ENCODE measurements around the gene GRID1. TPM values are rescaled to one million over a fixed set of nuclear protein-coding genes. Genes with fewer than 3 reads are reported as not detected.

The GRID1 gene
- total RNA-seq, 1 donor from 2014 or later, result 0.60 TPM

- H3K9me3 Mint-ChIP-seq (ENCODE audit: low read depth), result no peaks in the 10 kb centered on the region
- no peaks in the 10 kb centered on the region for H3K4me1 Mint-ChIP-seq (ENCODE audit: low read depth)
- H3K4me3 Mint-ChIP-seq (ENCODE audit: unreplicated experiment), result no peak overlapping the region
- no peak overlapping the region for H3K27ac Mint-ChIP-seq (ENCODE audit: unreplicated experiment)
- peaks cover 5% of the 10 kb centered on the region for H3K27me3 Mint-ChIP-seq (ENCODE audit: low read depth)
- H3K36me3 Mint-ChIP-seq (ENCODE audit: low read depth), result no peaks in the 10 kb centered on the region
- TF ChIP-seq, protein P1, sequence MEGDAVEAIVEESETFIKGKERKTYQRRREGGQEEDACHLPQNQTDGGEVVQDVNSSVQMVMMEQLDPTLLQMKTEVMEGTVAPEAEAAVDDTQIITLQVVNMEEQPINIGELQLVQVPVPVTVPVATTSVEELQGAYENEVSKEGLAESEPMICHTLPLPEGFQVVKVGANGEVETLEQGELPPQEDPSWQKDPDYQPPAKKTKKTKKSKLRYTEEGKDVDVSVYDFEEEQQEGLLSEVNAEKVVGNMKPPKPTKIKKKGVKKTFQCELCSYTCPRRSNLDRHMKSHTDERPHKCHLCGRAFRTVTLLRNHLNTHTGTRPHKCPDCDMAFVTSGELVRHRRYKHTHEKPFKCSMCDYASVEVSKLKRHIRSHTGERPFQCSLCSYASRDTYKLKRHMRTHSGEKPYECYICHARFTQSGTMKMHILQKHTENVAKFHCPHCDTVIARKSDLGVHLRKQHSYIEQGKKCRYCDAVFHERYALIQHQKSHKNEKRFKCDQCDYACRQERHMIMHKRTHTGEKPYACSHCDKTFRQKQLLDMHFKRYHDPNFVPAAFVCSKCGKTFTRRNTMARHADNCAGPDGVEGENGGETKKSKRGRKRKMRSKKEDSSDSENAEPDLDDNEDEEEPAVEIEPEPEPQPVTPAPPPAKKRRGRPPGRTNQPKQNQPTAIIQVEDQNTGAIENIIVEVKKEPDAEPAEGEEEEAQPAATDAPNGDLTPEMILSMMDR (IDR thresholded peaks at IDR 0.05), result no peak
- DNase-seq (ENCODE audit: low spot score), result no peak
These were observed 161.9 kb downstream of the GRID1 start for GRCh38 chr10:86204421-86205305.

DNA sequence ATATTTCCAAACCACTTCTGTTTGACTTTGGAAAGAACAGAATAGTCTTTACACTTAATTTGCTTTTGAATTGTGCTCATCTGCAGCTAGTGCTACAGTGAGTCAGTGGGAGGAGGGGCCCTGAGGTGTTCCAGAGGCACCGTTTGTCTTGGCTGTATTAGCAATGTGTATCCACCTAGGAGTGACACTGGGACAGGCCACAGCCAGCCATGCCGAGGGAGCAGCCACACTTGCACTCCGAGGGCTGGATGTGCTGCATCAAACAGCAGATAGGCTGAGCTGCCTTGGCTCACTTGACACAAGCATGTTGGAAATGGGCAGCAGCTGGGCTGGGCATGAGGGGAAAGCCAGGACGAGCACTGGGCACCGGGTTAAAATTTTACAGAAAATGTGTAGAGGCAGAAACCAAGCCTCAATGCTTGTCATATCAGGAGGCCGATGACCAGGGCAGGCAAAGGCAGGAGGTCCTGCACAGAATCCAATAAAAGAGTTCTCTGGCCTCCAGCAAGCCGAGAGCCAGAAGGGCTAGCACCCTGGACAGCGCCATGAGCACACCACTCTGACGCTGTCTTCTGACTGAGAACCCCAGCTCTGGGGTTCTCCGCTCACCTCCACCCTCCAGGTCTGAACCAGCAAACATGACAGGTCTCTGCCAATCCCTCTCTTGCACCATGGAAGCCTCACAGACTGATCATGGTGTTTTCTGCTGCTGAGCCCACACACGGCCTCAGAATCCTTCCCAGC lies 163.3 kb downstream of the GRID1 start:
- H3K36me3 Mint-ChIP-seq (ENCODE audit: low read depth), result no peaks in the 10 kb centered on the region
- no peaks in the 10 kb centered on the region for H3K9me3 Mint-ChIP-seq (ENCODE audit: low read depth)
- H3K4me3 Mint-ChIP-seq (ENCODE audit: unreplicated experiment), result no peak overlapping the region
- no peak overlapping the region for H3K27ac Mint-ChIP-seq (ENCODE audit: unreplicated experiment)
- H3K27me3 Mint-ChIP-seq (ENCODE audit: low read depth), result peaks cover 5% of the 10 kb centered on the region
- H3K4me1 Mint-ChIP-seq (ENCODE audit: low read depth), result no peaks in the 10 kb centered on the region
- TF ChIP-seq, protein P1 (IDR thresholded peaks at IDR 0.05), result no peak
- DNase-seq (ENCODE audit: low spot score), result no peak

- H3K27me3 Mint-ChIP-seq (ENCODE audit: low read depth), result peaks cover 11% of the 10 kb centered on the region
- no peak for DNase-seq (ENCODE audit: low spot score)
- no peaks in the 10 kb centered on the region for H3K4me1 Mint-ChIP-seq (ENCODE audit: low read depth)
- H3K9me3 Mint-ChIP-seq (ENCODE audit: low read depth), result no peaks in the 10 kb centered on the region
- TF ChIP-seq, protein P1 (IDR thresholded peaks at IDR 0.05), result no peak
- no peak overlapping the region for H3K4me3 Mint-ChIP-seq (ENCODE audit: unreplicated experiment)
- no peak overlapping the region for H3K27ac Mint-ChIP-seq (ENCODE audit: unreplicated experiment)
- no peaks in the 10 kb centered on the region for H3K36me3 Mint-ChIP-seq (ENCODE audit: low read depth)
These were observed 164.3 kb downstream of the GRID1 start for GRCh38 chr10:86202226-86202735.

DNA sequence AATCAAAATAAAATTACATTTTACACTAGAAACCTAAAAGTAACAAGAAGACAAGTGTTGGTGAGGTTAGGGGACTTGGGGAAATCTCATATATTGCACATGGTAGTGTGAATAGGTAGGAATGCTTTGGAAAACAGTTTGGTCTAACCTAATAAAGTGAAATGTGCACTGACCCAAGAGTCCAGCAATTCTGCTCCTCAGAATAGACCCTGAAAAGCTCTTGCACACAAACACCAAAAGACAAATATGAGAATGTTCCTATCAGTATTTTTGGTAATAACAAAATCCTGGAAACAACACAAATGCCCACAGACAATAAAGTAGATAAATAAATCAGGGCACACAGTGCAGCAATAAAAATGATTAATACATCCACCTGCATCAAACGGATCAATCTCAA lies 165.7 kb downstream of the GRID1 start:
- H3K36me3 Mint-ChIP-seq (ENCODE audit: low read depth), result no peaks in the 10 kb centered on the region
- no peaks in the 10 kb centered on the region for H3K9me3 Mint-ChIP-seq (ENCODE audit: low read depth)
- DNase-seq (ENCODE audit: low spot score), result no peak
- no peak overlapping the region for H3K4me3 Mint-ChIP-seq (ENCODE audit: unreplicated experiment)
- peaks cover 13% of the 10 kb centered on the region for H3K27me3 Mint-ChIP-seq (ENCODE audit: low read depth)
- TF ChIP-seq, protein P1 (IDR thresholded peaks at IDR 0.05), result no peak
- no peak overlapping the region for H3K27ac Mint-ChIP-seq (ENCODE audit: unreplicated experiment)
- H3K4me1 Mint-ChIP-seq (ENCODE audit: low read depth), result no peaks in the 10 kb centered on the region

DNA sequence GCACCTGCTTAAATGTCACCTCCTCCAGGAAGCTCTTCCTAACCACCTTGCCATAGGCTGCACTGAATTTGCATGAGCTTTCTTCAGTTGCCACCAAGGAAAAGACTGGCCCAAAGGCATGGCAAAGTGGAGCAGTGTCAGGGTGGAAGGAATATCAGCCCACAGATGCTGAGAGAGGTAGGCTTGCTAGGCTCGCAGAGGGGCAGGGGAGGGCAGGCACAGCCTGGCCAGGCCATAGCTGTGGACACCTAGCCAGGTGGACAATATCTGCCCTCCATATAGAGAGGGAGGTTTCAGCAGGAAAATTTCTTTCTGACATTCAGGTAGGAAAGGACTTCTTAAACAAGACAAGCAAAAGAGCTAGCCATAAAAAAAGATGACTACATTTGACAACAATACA lies 166.3 kb downstream of the GRID1 start:
- no peak overlapping the region for H3K27ac Mint-ChIP-seq (ENCODE audit: unreplicated experiment)
- no peak for DNase-seq (ENCODE audit: low spot score)
- no peaks in the 10 kb centered on the region for H3K9me3 Mint-ChIP-seq (ENCODE audit: low read depth)
- no peaks in the 10 kb centered on the region for H3K36me3 Mint-ChIP-seq (ENCODE audit: low read depth)
- TF ChIP-seq, protein P1 (IDR thresholded peaks at IDR 0.05), result no peak
- peaks cover 13% of the 10 kb centered on the region for H3K27me3 Mint-ChIP-seq (ENCODE audit: low read depth)
- no peaks in the 10 kb centered on the region for H3K4me1 Mint-ChIP-seq (ENCODE audit: low read depth)
- no peak overlapping the region for H3K4me3 Mint-ChIP-seq (ENCODE audit: unreplicated experiment)
